SU-DHL-6 (cell line): Measurements from ENCODE around the gene SSX2IP.
"Not testable (repeated sequence)": the region's sequence is repeated elsewhere in the genome, so short reads cannot be mapped to it uniquely, and the experiment has no call there.

ENCODE experiments used
- H2AFZ ChIP-seq: fragments of 200-600 bp; sonication (generic); 2 replicates; pipeline ENCODE4 v1.6.1; 2014; ENCODE audit warnings: low read depth, mild to moderate bottlenecking, moderate library complexity, mixed read lengths, antibody characterized with exemption, low read length; ENCODE audit not compliant: severe bottlenecking
- H3F3A ChIP-seq: fragments of 200-600 bp; shearing (Covaris generic); 2 replicates; pipeline ENCODE4 v1.6.0; 2016; ENCODE audit warnings: antibody characterized with exemption, mild to moderate bottlenecking; ENCODE audit not compliant: insufficient read depth
- H3K27ac ChIP-seq: fragments of 200-600 bp; sonication (generic); 2 replicates; pipeline ENCODE4 v1.5.1; 2016; ENCODE audit warnings: low read depth, mild to moderate bottlenecking, low read length, moderate library complexity, mixed read lengths
- H3K27me3 ChIP-seq: fragments of 200-600 bp; sonication (generic), shearing (Covaris generic); 2 replicates; pipeline ENCODE4 v1.6.0; 2014; ENCODE audit warnings: mild to moderate bottlenecking, low read length
- H3K36me3 ChIP-seq: fragments of 200-600 bp; sonication (generic); 2 replicates; pipeline ENCODE4 v1.6.1; 2014; ENCODE audit warnings: mild to moderate bottlenecking, low read length, mixed read lengths
- H3K4me2 ChIP-seq: fragments of 300-600, 200-600 bp; shearing (Covaris generic), sonication (generic); 2 replicates; pipeline ENCODE4 v1.6.0; 2014; ENCODE audit warnings: low read length, low read depth, mild to moderate bottlenecking; ENCODE audit not compliant: poor library complexity, severe bottlenecking
- H3K4me3 ChIP-seq: fragments of 200-600 bp; sonication (generic); 2 replicates; pipeline ENCODE4 v1.5.1; 2014; ENCODE audit warnings: antibody characterized with exemption, low read length, mild to moderate bottlenecking, mixed read lengths; ENCODE audit not compliant: insufficient read depth, poor library complexity, severe bottlenecking
- H3K79me2 ChIP-seq: fragments of 200-600 bp; sonication (generic); 2 replicates; pipeline ENCODE4 v1.6.1; 2014; ENCODE audit warnings: mild to moderate bottlenecking, low read length, moderate library complexity; ENCODE audit not compliant: insufficient read depth
- H3K9ac ChIP-seq: fragments of 200-600 bp; sonication (generic); 2 replicates; pipeline ENCODE4 v1.7.0; 2014; ENCODE audit warnings: mild to moderate bottlenecking, low read length
- H3K9me2 ChIP-seq: fragments of 200-600 bp; sonication (generic); replicated peaks from 2 replicates; pipeline ENCODE4 v1.6.1; 2014; ENCODE audit warnings: low read length; ENCODE audit not compliant: insufficient read depth
- H3K9me3 ChIP-seq: fragments of 200-600 bp; sonication (generic); 2 replicates; pipeline ENCODE4 v1.6.1; 2014; ENCODE audit warnings: low read length, mixed read lengths; ENCODE audit not compliant: insufficient read depth
- H4K20me1 ChIP-seq: fragments of 200-600 bp; sonication (generic); 2 replicates; pipeline ENCODE4 v1.6.1; 2014; ENCODE audit warnings: low read depth, mild to moderate bottlenecking, antibody characterized with exemption, low read length, moderate library complexity, mixed read lengths
- EZH2phosphoT487 ChIP-seq: fragments of 200-600 bp; sonication (generic), shearing (Covaris generic); conservative IDR thresholded peaks from 2 replicates; pipeline ENCODE4 v1.6.1; 2018; ENCODE audit warnings: mild to moderate bottlenecking, antibody characterized with exemption, low read length, moderate library complexity, mixed read lengths
- TF ChIP-seq, protein P1 (sequence below): fragments of 200-600 bp; sonication (generic); IDR thresholded peaks from one replicate; pipeline ENCODE4 v1.5.1; 2017; ENCODE audit warnings: antibody characterized with exemption, mild to moderate bottlenecking, low read length, moderate library complexity; ENCODE audit not compliant: insufficient read depth, poor library complexity, severe bottlenecking

Gene SSX2IP

DNA sequence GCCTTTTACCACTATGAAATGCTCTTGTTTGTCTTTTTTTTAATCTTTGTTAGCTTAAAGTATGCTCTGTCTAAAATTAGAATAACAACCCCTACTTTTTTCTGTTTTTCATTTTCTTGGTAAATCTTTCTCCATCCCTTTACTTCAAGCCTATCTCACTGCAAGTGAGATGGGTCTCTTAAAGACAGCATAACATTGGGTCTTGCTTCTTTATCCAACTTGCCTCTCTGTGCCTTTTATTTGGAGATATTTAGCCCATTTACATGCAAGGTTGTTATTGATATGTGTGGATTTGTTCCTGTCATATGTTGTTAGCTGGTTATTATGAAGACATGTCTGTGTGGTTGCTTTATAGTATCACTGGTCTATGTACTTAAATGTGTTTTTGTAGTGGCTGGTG lies 41.3 kb upstream of the SSX2IP start:
- H3F3A ChIP-seq, result no peaks in the 10 kb centered on the region
- H3K4me2 ChIP-seq, result no peak overlapping the region
- no peak overlapping the region for H2AFZ ChIP-seq
- no peak overlapping the region for H3K4me3 ChIP-seq
- H4K20me1 ChIP-seq, result no peaks in the 10 kb centered on the region
- H3K27ac ChIP-seq, result no peak overlapping the region
- H3K9ac ChIP-seq, result no peak overlapping the region
- TF ChIP-seq EZH2phosphoT487, result no peak
- TF ChIP-seq, protein P1, sequence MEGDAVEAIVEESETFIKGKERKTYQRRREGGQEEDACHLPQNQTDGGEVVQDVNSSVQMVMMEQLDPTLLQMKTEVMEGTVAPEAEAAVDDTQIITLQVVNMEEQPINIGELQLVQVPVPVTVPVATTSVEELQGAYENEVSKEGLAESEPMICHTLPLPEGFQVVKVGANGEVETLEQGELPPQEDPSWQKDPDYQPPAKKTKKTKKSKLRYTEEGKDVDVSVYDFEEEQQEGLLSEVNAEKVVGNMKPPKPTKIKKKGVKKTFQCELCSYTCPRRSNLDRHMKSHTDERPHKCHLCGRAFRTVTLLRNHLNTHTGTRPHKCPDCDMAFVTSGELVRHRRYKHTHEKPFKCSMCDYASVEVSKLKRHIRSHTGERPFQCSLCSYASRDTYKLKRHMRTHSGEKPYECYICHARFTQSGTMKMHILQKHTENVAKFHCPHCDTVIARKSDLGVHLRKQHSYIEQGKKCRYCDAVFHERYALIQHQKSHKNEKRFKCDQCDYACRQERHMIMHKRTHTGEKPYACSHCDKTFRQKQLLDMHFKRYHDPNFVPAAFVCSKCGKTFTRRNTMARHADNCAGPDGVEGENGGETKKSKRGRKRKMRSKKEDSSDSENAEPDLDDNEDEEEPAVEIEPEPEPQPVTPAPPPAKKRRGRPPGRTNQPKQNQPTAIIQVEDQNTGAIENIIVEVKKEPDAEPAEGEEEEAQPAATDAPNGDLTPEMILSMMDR, result no peak
- no peaks in the 10 kb centered on the region for H3K9me2 ChIP-seq
- no peaks in the 10 kb centered on the region for H3K27me3 ChIP-seq
- no peaks in the 10 kb centered on the region for H3K79me2 ChIP-seq
- no peaks in the 10 kb centered on the region; the same call in 1 of the 2 replicates for H3K9me3 ChIP-seq
- no peaks in the 10 kb centered on the region for H3K36me3 ChIP-seq

DNA sequence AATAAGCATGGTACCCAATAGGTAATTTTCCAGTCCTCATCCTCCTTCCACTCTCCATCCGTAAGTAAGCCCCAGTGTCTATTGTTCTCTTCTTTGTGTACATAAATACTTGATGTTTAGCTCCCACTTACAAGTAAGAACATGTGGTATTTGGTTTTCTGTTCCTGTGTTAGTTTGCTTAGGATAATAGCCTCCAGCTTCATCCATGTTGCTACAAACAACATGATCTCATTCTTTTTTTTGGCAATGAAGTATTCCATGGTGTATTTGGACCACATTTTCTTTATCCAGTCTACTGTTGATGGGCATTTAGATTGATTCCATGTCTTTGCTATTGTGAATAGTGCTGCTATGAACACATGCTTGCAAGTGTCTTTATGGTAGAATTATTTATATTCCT lies 37.5 kb upstream of the SSX2IP start:
- H3K4me3 ChIP-seq, H2AFZ ChIP-seq, H3K27ac ChIP-seq: not testable (repeated sequence)

DNA sequence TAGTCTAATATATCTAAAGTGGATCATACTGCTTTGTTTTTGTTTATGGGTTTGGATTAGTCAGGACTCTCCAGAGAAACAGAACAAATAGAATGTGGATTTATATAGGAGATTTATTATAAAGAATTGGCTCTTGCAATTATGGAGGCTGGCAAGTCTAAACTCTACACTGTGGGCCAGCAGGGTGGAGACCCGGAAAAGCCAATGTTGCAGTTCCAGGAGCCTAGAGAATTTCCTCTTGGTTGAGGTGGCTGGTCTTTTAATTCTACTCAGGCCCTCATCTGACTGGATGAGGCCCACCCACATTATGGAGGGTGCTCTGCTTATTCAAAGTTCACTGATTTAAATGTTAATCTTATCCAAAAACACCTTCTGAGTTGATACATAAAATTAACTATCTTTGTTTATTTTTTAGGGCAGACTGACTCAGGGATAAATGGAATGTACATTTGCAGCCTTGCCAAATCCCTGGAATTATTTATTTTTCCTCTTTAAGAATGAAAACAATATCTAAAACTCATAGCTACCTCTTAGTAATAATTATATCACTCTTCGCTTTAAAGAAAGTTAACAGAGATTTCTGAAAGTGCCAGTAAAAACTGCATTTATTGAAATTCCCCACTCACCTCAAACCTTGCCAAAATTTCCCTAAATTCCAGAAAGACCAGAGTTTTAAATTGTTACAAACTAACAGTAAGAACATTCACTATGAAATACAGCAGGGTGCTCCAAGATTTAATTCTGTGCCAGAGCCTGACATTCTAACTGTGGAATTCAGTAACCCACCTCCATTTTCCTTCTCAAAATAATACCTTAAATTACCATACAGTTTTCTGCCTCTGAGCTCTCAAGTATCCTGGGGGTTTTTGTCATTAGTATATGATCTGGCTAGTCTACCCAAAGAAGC lies 36.6 kb upstream of the SSX2IP start:
- H3K27me3 ChIP-seq, result no peaks in the 10 kb centered on the region
- H3K9me2 ChIP-seq, result no peaks in the 10 kb centered on the region
- H3K4me2 ChIP-seq, result no peak overlapping the region
- no peaks in the 10 kb centered on the region for H3K9me3 ChIP-seq
- H3F3A ChIP-seq, result no peaks in the 10 kb centered on the region
- no peak overlapping the region for H3K9ac ChIP-seq
- TF ChIP-seq EZH2phosphoT487, result no peak
- TF ChIP-seq, protein P1, result no peak
- no peaks in the 10 kb centered on the region for H4K20me1 ChIP-seq
- no peak overlapping the region for H3K4me3 ChIP-seq
- H3K27ac ChIP-seq, result no peak overlapping the region
- no peaks in the 10 kb centered on the region for H3K79me2 ChIP-seq
- no peak overlapping the region for H2AFZ ChIP-seq
- H3K36me3 ChIP-seq, result no peaks in the 10 kb centered on the region

More for the DNA sequence above, 37.5 kb upstream of the SSX2IP start:
- H3K36me3 ChIP-seq, H3K79me2 ChIP-seq, H3K9me2 ChIP-seq, H3K9me3 ChIP-seq, H3K9ac ChIP-seq, H3K27me3 ChIP-seq, H3F3A ChIP-seq, H3K4me2 ChIP-seq, H4K20me1 ChIP-seq: not testable (repeated sequence)

DNA sequence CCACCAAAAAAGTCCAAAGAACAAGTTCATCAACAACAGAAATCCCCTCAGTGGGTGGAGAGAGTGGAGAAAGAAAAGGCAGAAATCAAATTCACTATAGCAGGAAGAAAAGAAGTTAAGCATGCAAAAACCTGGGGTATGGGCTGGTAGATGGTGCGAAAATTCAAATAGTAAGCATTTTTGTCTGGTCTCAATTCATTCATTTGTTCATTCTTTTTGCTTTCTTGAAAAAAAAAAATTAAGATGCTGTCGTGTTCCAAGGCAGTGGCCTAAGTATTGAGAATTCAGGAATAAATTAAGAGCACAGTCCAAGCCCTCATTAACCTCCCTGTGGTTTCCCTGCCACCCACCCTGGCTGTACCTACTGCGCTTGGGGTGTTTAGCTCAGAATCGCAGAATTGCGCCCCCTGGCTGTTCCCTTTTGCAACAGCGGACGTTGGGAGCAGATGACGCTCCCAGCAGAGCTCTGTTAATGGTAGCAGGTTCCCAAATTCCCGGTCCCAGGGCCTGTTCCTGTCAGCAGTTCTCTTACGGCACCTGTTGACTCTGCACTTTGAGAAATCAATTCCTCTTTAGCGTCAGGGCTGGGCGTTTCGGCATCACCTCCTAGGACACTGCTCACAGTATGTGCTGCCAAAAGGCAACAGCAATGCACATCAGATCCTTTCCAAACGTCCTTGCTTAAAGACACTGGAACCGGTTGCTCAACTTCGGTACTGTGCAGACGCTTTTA lies 34.0 kb upstream of the SSX2IP start:
- Histone ChIP-seq H3K9me3 (no peaks in the 10 kb centered on the region), H3K4me3 (no peak overlapping the region), H3K27me3 (no peaks in the 10 kb centered on the region), H3K9ac (no peak overlapping the region), H3K4me2 (no peak overlapping the region), H3K9me2 (no peaks in the 10 kb centered on the region), H3K36me3 (no peaks in the 10 kb centered on the region), H3K27ac (no peak overlapping the region), H3K79me2 (no peaks in the 10 kb centered on the region), H4K20me1 (no peaks in the 10 kb centered on the region), H2AFZ (no peak overlapping the region), H3F3A (no peaks in the 10 kb centered on the region)
- TF ChIP-seq, protein P1, result peak; percentile 73
- no peak for TF ChIP-seq EZH2phosphoT487
